HG02852 (cell line): ENCODE measurements around the gene RAP1A.

Source experiments
- ATAC-seq: cut with Tn5 transposase; IDR thresholded peaks from one replicate; pipeline ENCODE4 v1.9.1; 2021; ENCODE audit warnings: mild to moderate bottlenecking, moderate library complexity; ENCODE audit not compliant: unreplicated experiment

RAP1A gene

DNA sequence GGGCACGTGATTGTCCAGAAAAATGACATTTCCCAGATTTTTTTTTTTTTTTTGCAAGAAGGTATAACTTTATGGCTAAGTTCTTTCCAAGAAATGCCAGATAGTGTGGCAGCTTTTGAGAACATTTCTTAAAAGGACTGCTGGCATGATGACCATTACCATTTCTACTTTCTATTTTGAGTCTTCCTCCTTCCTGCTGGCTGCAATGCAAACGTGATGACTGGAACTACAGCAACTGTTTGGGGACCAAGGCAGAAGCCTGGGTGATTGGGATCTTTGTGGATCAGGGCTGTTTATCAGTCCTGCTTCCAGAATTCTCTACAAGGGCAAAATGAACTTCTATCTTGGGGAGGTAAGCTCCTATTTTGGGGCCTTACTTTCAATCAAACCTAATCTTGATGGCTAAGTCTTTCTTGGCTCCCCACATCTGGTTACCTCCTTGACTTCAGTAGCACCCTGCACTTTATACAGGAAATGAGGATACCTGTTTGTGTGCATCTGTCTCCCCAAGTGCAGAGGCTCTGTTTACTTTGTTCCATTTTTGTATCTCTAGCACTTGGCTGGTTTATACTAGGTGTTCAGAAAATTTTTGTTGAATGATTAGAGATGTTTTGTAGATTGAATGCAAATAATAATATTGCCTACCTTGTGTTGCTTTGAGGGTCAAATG lies 132.5 kb downstream of the RAP1A start:
- no peak for ATAC-seq

DNA sequence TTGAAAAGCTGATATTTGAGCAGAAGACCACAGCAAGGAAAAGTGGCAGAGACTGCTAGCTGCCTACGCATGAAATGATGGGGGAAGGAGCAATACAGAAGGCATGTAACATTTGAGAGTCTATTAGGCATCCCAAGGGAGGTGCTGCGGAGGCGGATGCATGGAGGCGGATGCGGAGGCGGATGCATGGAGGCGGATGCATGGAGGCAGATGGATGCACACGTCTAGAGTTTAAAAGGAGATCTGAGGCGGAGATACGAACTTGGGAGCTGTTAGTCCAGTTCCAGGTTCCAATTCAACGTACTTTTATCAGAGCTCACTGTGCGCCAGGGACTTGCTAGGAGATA lies 135.4 kb downstream of the RAP1A start:
- peak; percentile 0 for ATAC-seq

DNA sequence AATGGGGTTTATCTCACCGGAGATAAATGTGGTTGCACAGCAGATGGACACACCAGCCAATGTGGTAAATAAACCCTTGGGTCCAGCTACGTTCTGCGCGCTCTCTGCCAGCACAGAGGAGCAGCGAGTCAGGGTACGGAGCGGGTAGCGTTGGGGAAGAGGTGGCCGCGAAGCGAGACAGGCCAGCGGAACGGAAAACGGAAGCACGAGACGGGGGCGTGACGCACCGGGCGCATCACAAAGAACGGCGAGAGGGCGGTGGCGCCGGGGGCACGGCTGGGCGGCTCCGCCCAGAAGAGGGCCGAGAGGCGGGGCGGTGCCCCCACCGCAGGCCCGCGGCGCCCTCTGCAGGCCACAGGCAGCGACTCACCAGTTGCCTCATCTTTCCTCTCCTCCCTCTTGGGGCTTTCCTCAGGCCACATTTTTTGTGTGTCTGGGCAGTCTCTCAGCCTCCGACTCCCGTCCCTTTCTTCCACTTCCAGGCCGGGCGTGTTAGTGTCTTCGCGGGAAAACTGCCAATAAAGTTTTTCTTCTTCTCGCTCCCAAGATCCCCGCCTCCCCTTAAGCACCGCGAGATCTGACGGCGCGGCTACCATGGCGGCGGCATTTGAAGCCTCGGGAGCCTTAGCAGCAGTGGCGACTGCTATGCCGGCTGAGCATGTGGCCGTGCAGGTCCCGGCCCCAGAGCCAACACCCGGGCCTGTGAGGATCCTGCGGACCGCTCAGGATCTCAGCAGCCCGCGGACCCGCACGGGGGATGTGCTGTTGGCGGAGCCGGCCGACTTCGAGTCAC lies 135.9 kb downstream of the RAP1A start, which contains the start of gene DDX20:
Gene DDX20 (plus strand): TSS at position 571 of the 793 bp plus-strand sequence. CDS start 24 bp downstream, at position 595.
- peak; percentile 90 for ATAC-seq

DNA sequence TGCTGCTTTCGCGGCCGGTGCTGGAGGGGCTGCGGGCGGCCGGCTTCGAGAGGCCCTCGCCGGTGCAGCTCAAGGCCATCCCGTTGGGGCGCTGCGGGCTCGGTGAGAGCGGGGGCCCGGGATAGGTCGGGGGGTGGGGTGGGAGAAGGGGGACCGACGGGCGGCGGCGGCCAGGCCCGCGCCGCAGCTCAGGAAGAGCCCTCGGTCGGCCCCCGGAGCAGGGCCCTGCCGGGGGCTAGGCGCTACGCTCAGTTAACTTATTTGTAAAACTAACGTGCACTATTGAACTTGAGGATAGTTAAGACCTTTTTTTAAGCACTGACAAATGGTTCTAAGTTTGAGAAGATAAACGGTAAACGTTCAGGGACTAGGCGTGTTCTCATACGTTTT lies 136.5 kb downstream of the RAP1A start:
- ATAC-seq: peak; percentile 13

DNA sequence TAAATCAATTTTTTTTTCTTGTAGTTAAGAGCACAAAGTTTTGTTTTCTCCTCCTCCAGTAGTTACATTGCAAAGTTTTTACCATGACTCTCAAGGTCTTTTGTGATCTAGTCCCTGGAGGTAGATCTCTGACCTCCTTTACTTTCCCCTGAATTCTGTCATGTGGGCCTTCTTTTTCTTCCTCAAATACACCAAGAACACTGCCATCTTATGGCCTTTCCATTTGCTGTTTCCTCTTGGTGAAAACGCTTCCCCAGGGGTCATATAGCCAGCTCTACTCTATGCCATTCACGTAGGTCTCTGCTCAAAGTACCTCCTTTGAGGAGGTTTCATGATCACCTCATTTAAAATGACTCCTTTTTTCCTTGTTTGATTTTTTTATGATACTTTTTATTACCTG lies 138.8 kb downstream of the RAP1A start:
- ATAC-seq: no peak

DNA sequence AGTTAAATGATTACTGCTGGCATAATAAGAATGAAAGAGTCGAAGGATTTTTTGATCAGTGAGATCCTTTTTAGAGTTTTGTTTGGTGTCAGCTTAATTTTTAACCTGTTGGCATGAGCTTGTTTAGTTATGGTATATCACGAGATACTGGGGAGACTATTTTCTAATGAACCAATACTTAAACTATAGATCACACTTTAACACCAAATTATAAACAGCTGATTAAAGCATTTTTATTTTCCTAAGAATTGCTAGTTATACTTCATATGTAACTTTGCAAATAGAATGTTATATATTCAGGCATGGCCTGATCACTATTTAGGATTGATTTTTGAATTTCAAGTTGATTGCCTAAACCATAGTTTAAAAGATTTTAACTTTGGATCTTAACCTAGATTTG lies 142.1 kb downstream of the RAP1A start:
- no peak for ATAC-seq

DNA sequence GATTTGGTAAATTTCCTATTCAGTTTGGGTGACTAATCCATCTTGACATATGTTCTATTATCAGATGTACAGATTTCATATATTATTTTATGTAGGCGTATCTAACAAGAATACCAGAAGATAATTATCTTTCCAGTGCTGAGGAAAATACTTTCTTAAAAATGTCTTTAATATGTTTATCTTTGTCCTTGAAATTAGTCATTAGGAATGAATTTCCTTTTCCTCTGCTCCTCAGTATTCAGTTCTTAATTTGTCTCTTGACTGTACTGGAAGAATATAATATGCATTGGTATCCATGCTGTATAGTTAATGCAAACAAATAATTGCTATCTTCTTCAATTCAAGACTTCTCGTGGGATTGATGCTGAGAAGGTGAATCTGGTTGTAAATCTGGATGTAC lies 142.7 kb downstream of the RAP1A start:
- ATAC-seq: no peak
